SK-N-SH (cell line): ENCODE measurements around the gene RNASE8. TPM values are rescaled to one million over a fixed set of nuclear protein-coding genes. Genes with fewer than 3 reads are reported as not detected.
A peak's percentile ranks its signal among the peaks of the same experiment; 100 is the strongest.

Source experiments
- CTCF ChIA-PET: fragments of 300-600, 350-600 bp; formaldehyde crosslinking; extraction: SDS; loops from one replicate; lab custom pipeline; 2021; lab: Yijun Ruan, JAX
- POLR2A ChIA-PET: fragments of 350-600 bp; sonication (Branson Sonifier 250); formaldehyde crosslinking; extraction: SDS; loops from one replicate; lab custom pipeline; 2020; ENCODE audit warnings: antibody characterized with exemption, inconsistent platforms; lab: Yijun Ruan, JAX
- DNase-seq: peaks from one replicate; pipeline ENCODE4 v3.0.0; 2012
- H2AFZ ChIP-seq: fragments of 200-600 bp; sonication (generic); 2 replicates; pipeline ENCODE4 v1.8.1; 2016; ENCODE audit warnings: antibody characterized with exemption, mild to moderate bottlenecking, low read depth
- H3F3A ChIP-seq: fragments of 200-600 bp; sonication (generic); replicated peaks from 2 replicates; pipeline ENCODE3; 2016; ENCODE audit warnings: antibody characterized with exemption, mild to moderate bottlenecking; ENCODE audit not compliant: insufficient read depth
- H3K27ac ChIP-seq, 2 experiments: fragments of 200-500 bp in 1 of 2; fragments of 200-600 bp in 1 of 2; sonication (Bioruptor generic) in 1 of 2; sonication (generic), shearing (Covaris generic) in 1 of 2; 2 replicates each; pipeline versions ENCODE4 v1.5.1 to v1.6.1; 2014 to 2016; ENCODE audit warnings: low read depth in 2 of 2, inconsistent platforms in 1 of 2, low read length in 1 of 2, mild to moderate bottlenecking in 1 of 2, mixed read lengths in 1 of 2
- H3K27me3 ChIP-seq: fragments of 200-600 bp; sonication (generic), shearing (Covaris generic); 2 replicates; pipeline ENCODE4 v1.6.1; 2016; ENCODE audit warnings: mixed run types; ENCODE audit not compliant: insufficient read depth
- H3K36me3 ChIP-seq, 2 experiments: fragments of 200-500 bp in 1 of 2; fragments of 200-600 bp in 1 of 2; sonication (Bioruptor generic) in 1 of 2; sonication (generic) in 1 of 2; replicated peaks in 1 of 2; 2 replicates each; pipeline versions ENCODE3 to v1.5.1; 2014 to 2016; ENCODE audit warnings: low read length in 1 of 2, mild to moderate bottlenecking in 1 of 2; ENCODE audit not compliant: insufficient read depth in 2 of 2, control insufficient read depth in 1 of 2
- H3K4me1 ChIP-seq, 2 experiments: fragments of 200-500 bp in 1 of 2; fragments of 200-600 bp in 1 of 2; sonication (Bioruptor generic) in 1 of 2; sonication (generic), shearing (Covaris generic) in 1 of 2; 2 replicates each; pipeline versions ENCODE4 v1.5.1 to v1.6.1; 2014 to 2016; ENCODE audit warnings: low read depth in 1 of 2, low read length in 1 of 2, mixed run types in 1 of 2; ENCODE audit not compliant: insufficient read depth in 2 of 2, control insufficient read depth in 1 of 2
- H3K4me2 ChIP-seq: fragments of 200-600 bp; sonication (generic), shearing (Covaris generic); 2 replicates; pipeline ENCODE4 v1.6.1; 2017; ENCODE audit warnings: mixed run types
- H3K4me3 ChIP-seq, 2 experiments: fragments of 200-500 bp in 1 of 2; fragments of 200-600 bp in 1 of 2; sonication (Bioruptor generic) in 1 of 2; sonication (generic), shearing (Covaris generic) in 1 of 2; 2 replicates each; pipeline versions ENCODE4 v1.5.1 to v1.8.1; 2014 to 2016; ENCODE audit warnings: low read depth in 2 of 2, inconsistent platforms in 1 of 2, low read length in 1 of 2, mild to moderate bottlenecking in 1 of 2, mixed read lengths in 1 of 2, moderate library complexity in 1 of 2
- H3K79me2 ChIP-seq: fragments of 200-600 bp; sonication (generic); 2 replicates; pipeline ENCODE4 v1.8.1; 2017; ENCODE audit warnings: mild to moderate bottlenecking; ENCODE audit not compliant: insufficient read depth
- H3K9ac ChIP-seq: fragments of 200-600 bp; sonication (generic); 2 replicates; pipeline ENCODE4 v1.6.1; 2017; ENCODE audit warnings: mixed run types
- H3K9me2 ChIP-seq: fragments of 200-600 bp; sonication (generic); 2 replicates; pipeline ENCODE4 v1.6.1; 2017; ENCODE audit warnings: mixed run types
- H3K9me3 ChIP-seq: fragments of 200-600 bp; sonication (generic); 2 replicates; pipeline ENCODE4 v1.6.1; 2017; ENCODE audit warnings: mixed run types, mild to moderate bottlenecking, moderate library complexity
- H4K20me1 ChIP-seq: fragments of 200-600 bp; sonication (generic); 2 replicates; pipeline ENCODE4 v1.6.1; 2017; ENCODE audit warnings: mild to moderate bottlenecking, mixed run types; ENCODE audit not compliant: insufficient read depth
- CHD2 ChIP-seq: fragments of 150-350 bp; IDR thresholded peaks from 2 replicates; pipeline ENCODE4 v1.6.1; 2018; ENCODE audit warnings: low read length; ENCODE audit not compliant: partially characterized antibody
- ELF1 ChIP-seq: IDR thresholded peaks from 2 replicates; pipeline ENCODE4 v1.4.0; 2012
- EZH2phosphoT487 ChIP-seq: fragments of 200-600 bp; sonication (generic); IDR thresholded peaks from 2 replicates; pipeline ENCODE4 v1.6.1; 2017; ENCODE audit warnings: low read depth, mixed run types, mild to moderate bottlenecking, antibody characterized with exemption, moderate library complexity, borderline replicate concordance
- FOSL2 ChIP-seq: IDR thresholded peaks from 2 replicates; pipeline ENCODE4 v1.4.0; 2012; ENCODE audit warnings: low read depth, mild to moderate bottlenecking, moderate library complexity, borderline replicate concordance
- GABPA ChIP-seq: IDR thresholded peaks from 2 replicates; pipeline ENCODE4 v1.4.0; 2012; ENCODE audit warnings: low read depth, mild to moderate bottlenecking
- IRF3 ChIP-seq: fragments of 150-350 bp; IDR thresholded peaks from 2 replicates; pipeline ENCODE4 v1.6.1; 2016; ENCODE audit warnings: mild to moderate bottlenecking, low read depth, low read length
- JUND ChIP-seq: IDR thresholded peaks from 2 replicates; pipeline ENCODE4 v1.4.0; 2012
- MXI1 ChIP-seq: IDR thresholded peaks from 2 replicates; pipeline ENCODE4 v1.6.1; 2012; ENCODE audit warnings: mild to moderate bottlenecking, low read depth, low read length, improper control_type of control experiment
- NFIC ChIP-seq: IDR thresholded peaks from 2 replicates; pipeline ENCODE4 v1.4.0; 2012; ENCODE audit warnings: borderline replicate concordance
- NRF1 ChIP-seq: IDR thresholded peaks from 2 replicates; pipeline ENCODE4 v1.6.1; 2012; ENCODE audit warnings: low read depth, mild to moderate bottlenecking, low read length
- POLR2AphosphoS5 ChIP-seq: IDR thresholded peaks from 2 replicates; pipeline ENCODE4 v1.6.1; 2012; ENCODE audit warnings: low read depth, low read length
- RCOR1 ChIP-seq: fragments of 150-350 bp; IDR thresholded peaks from 2 replicates; pipeline ENCODE4 v1.6.1; 2017; ENCODE audit warnings: antibody characterized with exemption, low read length
- REST ChIP-seq: IDR thresholded peaks from 2 replicates; pipeline ENCODE4 v1.6.1; 2012; ENCODE audit warnings: mild to moderate bottlenecking, low read depth, low read length, moderate library complexity
- RFX5 ChIP-seq: IDR thresholded peaks from 2 replicates; pipeline ENCODE4 v1.6.1; 2012; ENCODE audit warnings: mild to moderate bottlenecking, improper control_type of control experiment, low read length
- RXRA ChIP-seq: IDR thresholded peaks from 2 replicates; pipeline ENCODE4 v1.4.0; 2012; ENCODE audit warnings: low read depth, mild to moderate bottlenecking, borderline replicate concordance
- SMC3 ChIP-seq: IDR thresholded peaks from 2 replicates; pipeline ENCODE4 v1.6.1; 2012; ENCODE audit warnings: low read depth, low read length, improper control_type of control experiment
- TCF12 ChIP-seq: IDR thresholded peaks from 2 replicates; pipeline ENCODE4 v1.4.0; 2012
- TEAD4 ChIP-seq: IDR thresholded peaks from 2 replicates; pipeline ENCODE4 v1.4.0; 2012; ENCODE audit warnings: mild to moderate bottlenecking, borderline replicate concordance; ENCODE audit not compliant: insufficient read depth
- YY1 ChIP-seq: IDR thresholded peaks from 2 replicates; pipeline ENCODE4 v1.4.0; 2012; ENCODE audit warnings: low read depth, mild to moderate bottlenecking
- ZBTB33 ChIP-seq: IDR thresholded peaks from 2 replicates; pipeline ENCODE4 v1.4.0; 2012; ENCODE audit warnings: low read depth, borderline replicate concordance
- WGBS: methylation state at CpG from one replicate; pipeline ENCODE4 v1.1.6; 2017; ENCODE audit warnings: low lambda C conversion rate; 5-methylcytosine and 5-hydroxymethylcytosine counted together
- polyA plus RNA-seq, 3 experiments: library from polyadenylated mRNA; depleted of rRNA; stranded (reverse); fragments of >200 nt; gene quantifications; 2 replicates each; pipeline ENCODE4 v1.2.3, GENCODE V29; 2012
- TF ChIP-seq, protein P1 (sequence below): IDR thresholded peaks from 2 replicates; pipeline ENCODE4 v1.4.0; 2012; ENCODE audit warnings: low read depth
- TF ChIP-seq, protein P2 (sequence below): fragments of 200-600 bp; sonication (generic); IDR thresholded peaks from 2 replicates; pipeline ENCODE4 v1.6.1; 2017; ENCODE audit warnings: antibody characterized with exemption, mild to moderate bottlenecking, moderate library complexity

Gene RNASE8
- polyA plus RNA-seq, 1 of the 3 experiments (the other 2 are of a cell fraction): not detected

DNA sequence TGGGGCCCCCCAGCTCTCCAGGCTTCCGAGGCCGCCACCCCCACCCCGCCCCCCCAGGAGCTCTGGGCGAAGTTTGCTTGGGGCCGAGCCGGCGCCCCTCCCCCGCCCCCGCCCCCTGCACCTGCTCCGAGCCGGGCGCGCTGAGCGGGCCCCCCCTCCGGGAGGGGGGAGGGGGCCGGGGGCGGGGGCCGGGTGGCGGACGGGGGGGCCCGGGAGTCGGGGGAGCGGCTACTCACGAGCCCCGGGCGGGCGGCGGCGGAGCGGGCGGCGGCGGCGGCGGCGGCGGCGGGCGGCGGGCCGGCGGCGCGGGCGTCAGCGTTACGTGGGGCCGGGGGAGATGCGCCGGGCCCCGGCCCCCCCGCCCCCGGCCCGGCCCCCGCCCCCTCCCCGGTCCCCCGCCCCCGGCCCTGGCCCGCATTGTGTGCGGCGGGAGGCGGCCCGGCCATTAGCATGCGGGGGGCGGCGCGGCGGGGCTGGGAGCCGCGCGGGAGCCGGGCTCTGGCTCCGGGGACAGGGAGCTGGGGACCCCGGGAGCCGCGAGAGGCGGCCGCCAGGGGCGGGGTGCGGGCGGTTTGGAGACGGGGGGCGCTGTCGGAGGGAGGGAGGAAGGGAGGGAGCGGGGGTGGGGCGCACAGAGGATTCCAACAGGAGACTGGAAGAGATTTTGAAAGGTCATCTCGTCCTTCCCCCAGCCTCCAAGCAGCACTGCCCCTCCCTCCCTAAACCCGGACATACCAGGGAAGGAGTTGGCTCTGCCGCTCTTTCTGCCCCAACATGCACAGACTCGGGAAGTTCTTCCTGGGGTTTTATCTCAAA lies 40.7 kb downstream of the RNASE8 start, which contains the start of gene ZNF219:
Gene ZNF219 (minus strand): TSS at position 580 of the 816 bp plus-strand sequence. CDS start 5,064 bp downstream, outside the sequence.
- H3K27ac ChIP-seq: peak within 1 kb of the TSS; percentile 44 to 94; a peak in 3 of 4 replicates
- peak within 1 kb of the TSS; percentile 68 for H3K9ac ChIP-seq
- peaks cover 38% of the 10 kb centered on the region for H3F3A ChIP-seq
- H3K4me2 ChIP-seq: peak within 1 kb of the TSS; percentile 75
- peak; percentile 89 for DNase-seq
- H3K36me3 ChIP-seq: peaks cover 0 to 3% of the 10 kb centered on the region in 2 experiments
- peak within 1 kb of the TSS; percentile 68 to 76 for H3K4me3 ChIP-seq
- CTCF ChIA-PET: interaction anchor here (1.1 to 20.5 kb wide), 7 partner anchors 8 to 82 kb away, joined by 3 to 555 read pairs (median 68); partner anchors contain the start of genes ARHGEF40, NDRG2 and TMEM253
- WGBS: 2% methylated on average over 22 of the region's 90 CpGs
- H3K4me1 ChIP-seq: peaks cover 36 to 37% of the 10 kb centered on the region in 2 experiments
- H3K9me3 ChIP-seq: no peaks in the 10 kb centered on the region
- POLR2A ChIA-PET: interaction anchor here (1.0 to 3.9 kb wide), 4 partner anchors 9 to 97 kb away, joined by 3 to 19 read pairs (median 4); partner anchors contain the start of gene ARHGEF40
- H4K20me1 ChIP-seq: peaks cover 12% of the 10 kb centered on the region; the same call in 1 of the 2 replicates
- H3K27me3 ChIP-seq: no peaks in the 10 kb centered on the region
- TF ChIP-seq EZH2phosphoT487: no peak
- no peak for TF ChIP-seq IRF3
- TF ChIP-seq ZBTB33: no peak
- peak; percentile 24; the same call in 1 of the 2 replicates for TF ChIP-seq NFIC
- TF ChIP-seq ELF1: peak; percentile 62; the same call in 1 of the 2 replicates
- no peak for TF ChIP-seq REST
- TF ChIP-seq, protein P1, sequence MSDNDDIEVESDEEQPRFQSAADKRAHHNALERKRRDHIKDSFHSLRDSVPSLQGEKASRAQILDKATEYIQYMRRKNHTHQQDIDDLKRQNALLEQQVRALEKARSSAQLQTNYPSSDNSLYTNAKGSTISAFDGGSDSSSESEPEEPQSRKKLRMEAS: 0 out of 2 replicates have a peak, but pooled peaks have one; percentile 24
- peak; percentile 36 for TF ChIP-seq CHD2
- 0 out of 2 replicates have a peak, but pooled peaks have one; percentile 8 for TF ChIP-seq MXI1
- TF ChIP-seq RXRA: no peak
- TF ChIP-seq FOSL2: no peak
- TF ChIP-seq POLR2AphosphoS5: peak; percentile 91
- no peak for TF ChIP-seq JUND
- TF ChIP-seq, protein P2, sequence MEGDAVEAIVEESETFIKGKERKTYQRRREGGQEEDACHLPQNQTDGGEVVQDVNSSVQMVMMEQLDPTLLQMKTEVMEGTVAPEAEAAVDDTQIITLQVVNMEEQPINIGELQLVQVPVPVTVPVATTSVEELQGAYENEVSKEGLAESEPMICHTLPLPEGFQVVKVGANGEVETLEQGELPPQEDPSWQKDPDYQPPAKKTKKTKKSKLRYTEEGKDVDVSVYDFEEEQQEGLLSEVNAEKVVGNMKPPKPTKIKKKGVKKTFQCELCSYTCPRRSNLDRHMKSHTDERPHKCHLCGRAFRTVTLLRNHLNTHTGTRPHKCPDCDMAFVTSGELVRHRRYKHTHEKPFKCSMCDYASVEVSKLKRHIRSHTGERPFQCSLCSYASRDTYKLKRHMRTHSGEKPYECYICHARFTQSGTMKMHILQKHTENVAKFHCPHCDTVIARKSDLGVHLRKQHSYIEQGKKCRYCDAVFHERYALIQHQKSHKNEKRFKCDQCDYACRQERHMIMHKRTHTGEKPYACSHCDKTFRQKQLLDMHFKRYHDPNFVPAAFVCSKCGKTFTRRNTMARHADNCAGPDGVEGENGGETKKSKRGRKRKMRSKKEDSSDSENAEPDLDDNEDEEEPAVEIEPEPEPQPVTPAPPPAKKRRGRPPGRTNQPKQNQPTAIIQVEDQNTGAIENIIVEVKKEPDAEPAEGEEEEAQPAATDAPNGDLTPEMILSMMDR: peak; percentile 18; the same call in 1 of the 2 replicates
- no peak for TF ChIP-seq RCOR1
- no peak for TF ChIP-seq SMC3
- peak; percentile 35; the same call in 1 of the 2 replicates for TF ChIP-seq GABPA
- no peak for TF ChIP-seq NRF1
- no peak; the same call in 1 of the 2 replicates for TF ChIP-seq TCF12
- TF ChIP-seq YY1: no peak; the same call in 1 of the 2 replicates
- TF ChIP-seq TEAD4: no peak
- TF ChIP-seq RFX5: no peak
- H3K9me2 ChIP-seq: no peaks in the 10 kb centered on the region
- H2AFZ ChIP-seq: peak within 1 kb of the TSS; percentile 89
- H3K79me2 ChIP-seq: no peaks in the 10 kb centered on the region
